Measurements from ENCODE around the gene VPS51.

Gene VPS51

GRCh38 chr11:65132988-65133700, 37.1 kb downstream of the VPS51 start:
- DNase-seq, result no peak
- TF ChIP-seq CTCF (IDR thresholded peaks at IDR 0.05), result no peak
- peaks cover 7% of the 10 kb centered on the region for H3K36me3 Mint-ChIP-seq (ENCODE audit: low read depth)
- peak overlapping the region; percentile 100 for H3K27ac Mint-ChIP-seq
- H3K27me3 Mint-ChIP-seq (ENCODE audit: low read depth, poor library complexity), result peaks cover 9% of the 10 kb centered on the region
- peak overlapping the region; percentile 99 for H3K4me3 Mint-ChIP-seq
- no peaks in the 10 kb centered on the region for H3K9me3 Mint-ChIP-seq
- H3K4me1 Mint-ChIP-seq, result peaks cover 42% of the 10 kb centered on the region

GRCh38 chr11:65133724-65134123, 37.7 kb downstream of the VPS51 start:
- DNase-seq, result no peak
- Mint-ChIP-seq H3K4me3 (peak overlapping the region; percentile 99), H3K27ac (peak overlapping the region; percentile 100), H3K36me3 (ENCODE audit: low read depth) (peaks cover 7% of the 10 kb centered on the region), H3K9me3 (no peaks in the 10 kb centered on the region), H3K4me1 (peaks cover 42% of the 10 kb centered on the region), H3K27me3 (ENCODE audit: low read depth, poor library complexity) (peaks cover 15% of the 10 kb centered on the region)
- no peak for TF ChIP-seq CTCF (IDR thresholded peaks at IDR 0.05)

- H3K9me3 Mint-ChIP-seq, result no peaks in the 10 kb centered on the region
- no peak for TF ChIP-seq CTCF (IDR thresholded peaks at IDR 0.05)
- H3K27ac Mint-ChIP-seq, result peak within 1 kb of the TSS; percentile 100
- peaks cover 42% of the 10 kb centered on the region for H3K4me1 Mint-ChIP-seq
- DNase-seq, result peak; percentile 87
- peaks cover 21% of the 10 kb centered on the region for H3K27me3 Mint-ChIP-seq (ENCODE audit: low read depth, poor library complexity)
- H3K4me3 Mint-ChIP-seq, result peak within 1 kb of the TSS; percentile 99
- peaks cover 7% of the 10 kb centered on the region for H3K36me3 Mint-ChIP-seq (ENCODE audit: low read depth)
These were observed 38.4 kb downstream of the VPS51 start, which contains the start of gene SYVN1 for GRCh38 chr11:65134240-65134951. Gene SYVN1, minus strand, starts transcription at chr11:65134519. Its CDS starts 918 bp downstream, at chr11:65133601.

GRCh38 chr11:65134952-65135632, 39.1 kb downstream of the VPS51 start:
- Mint-ChIP-seq H3K9me3 (peaks cover 3% of the 10 kb centered on the region), H3K36me3 (ENCODE audit: low read depth) (peaks cover 7% of the 10 kb centered on the region), H3K27me3 (ENCODE audit: low read depth, poor library complexity) (peaks cover 28% of the 10 kb centered on the region), H3K4me3 (peak overlapping the region; percentile 99), H3K4me1 (peaks cover 42% of the 10 kb centered on the region), H3K27ac (peak overlapping the region; percentile 100)
- peak; percentile 82 for DNase-seq
- no peak for TF ChIP-seq CTCF (IDR thresholded peaks at IDR 0.05)

- Mint-ChIP-seq H3K4me3 (peak overlapping the region; percentile 99), H3K9me3 (peaks cover 3% of the 10 kb centered on the region), H3K36me3 (ENCODE audit: low read depth) (peaks cover 7% of the 10 kb centered on the region), H3K27ac (peak overlapping the region; percentile 100), H3K27me3 (ENCODE audit: low read depth, poor library complexity) (peaks cover 32% of the 10 kb centered on the region), H3K4me1 (peaks cover 42% of the 10 kb centered on the region)
- no peak for DNase-seq
- no peak for TF ChIP-seq CTCF (IDR thresholded peaks at IDR 0.05)
These were observed 39.7 kb downstream of the VPS51 start for GRCh38 chr11:65135633-65136145.
